ENCODE measurements around the gene EFHC1. TPM values are rescaled to one million over a fixed set of nuclear protein-coding genes. Genes with fewer than 3 reads are reported as not detected.

Gene EFHC1
- total RNA-seq, 1 donor from 2014 or later, result 33.8 TPM

DNA sequence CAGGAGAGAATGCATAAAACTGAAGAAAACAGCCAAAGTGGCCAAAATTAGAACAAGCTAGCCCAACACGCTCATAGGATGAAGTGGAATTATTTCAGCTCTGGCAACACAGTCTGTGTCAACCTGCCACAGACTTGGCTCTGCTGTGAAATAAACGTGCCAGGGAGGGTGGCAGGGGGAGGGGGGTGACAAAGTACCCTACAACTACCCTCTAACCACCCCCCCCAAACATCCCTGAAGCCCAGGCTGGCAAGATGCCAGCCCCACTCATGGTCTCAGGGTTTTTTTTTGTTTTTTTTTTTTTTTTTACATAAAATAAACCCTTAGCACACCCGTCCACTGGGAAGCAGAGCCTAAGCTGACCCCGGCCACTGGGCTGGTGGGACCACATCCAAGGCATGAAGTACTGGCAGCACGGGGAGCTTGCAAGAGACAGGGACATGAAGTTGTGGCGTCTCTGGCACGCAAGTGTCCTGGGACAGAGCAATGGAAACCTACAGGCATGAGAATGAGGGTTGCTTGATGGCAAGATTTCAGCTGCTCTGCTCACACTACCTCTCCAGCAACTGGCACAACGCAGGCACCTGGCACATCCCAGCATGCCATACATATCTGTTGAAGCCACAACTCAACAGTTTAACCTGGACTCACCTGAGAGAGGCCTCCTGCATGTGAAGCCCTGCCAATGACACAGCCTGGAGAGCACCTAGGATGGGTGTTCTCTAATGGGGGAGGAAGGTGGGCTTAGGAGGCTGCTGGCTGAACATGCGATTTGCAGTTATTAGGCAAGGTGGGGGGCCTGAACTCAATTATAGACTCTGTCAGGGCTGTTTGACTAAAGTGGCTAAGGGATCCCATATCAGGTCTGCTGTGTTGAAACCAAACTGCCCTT lies 80.3 kb downstream of the EFHC1 start:
- peak overlapping the region; percentile 74 for H3K27ac Mint-ChIP-seq (ENCODE audit: unreplicated experiment)
- no peak overlapping the region for H3K4me3 Mint-ChIP-seq (ENCODE audit: unreplicated experiment)
- H3K9me3 Mint-ChIP-seq (ENCODE audit: unreplicated experiment), result no peaks in the 10 kb centered on the region
- H3K27me3 Mint-ChIP-seq (ENCODE audit: unreplicated experiment), result no peaks in the 10 kb centered on the region
- TF ChIP-seq, protein P1, sequence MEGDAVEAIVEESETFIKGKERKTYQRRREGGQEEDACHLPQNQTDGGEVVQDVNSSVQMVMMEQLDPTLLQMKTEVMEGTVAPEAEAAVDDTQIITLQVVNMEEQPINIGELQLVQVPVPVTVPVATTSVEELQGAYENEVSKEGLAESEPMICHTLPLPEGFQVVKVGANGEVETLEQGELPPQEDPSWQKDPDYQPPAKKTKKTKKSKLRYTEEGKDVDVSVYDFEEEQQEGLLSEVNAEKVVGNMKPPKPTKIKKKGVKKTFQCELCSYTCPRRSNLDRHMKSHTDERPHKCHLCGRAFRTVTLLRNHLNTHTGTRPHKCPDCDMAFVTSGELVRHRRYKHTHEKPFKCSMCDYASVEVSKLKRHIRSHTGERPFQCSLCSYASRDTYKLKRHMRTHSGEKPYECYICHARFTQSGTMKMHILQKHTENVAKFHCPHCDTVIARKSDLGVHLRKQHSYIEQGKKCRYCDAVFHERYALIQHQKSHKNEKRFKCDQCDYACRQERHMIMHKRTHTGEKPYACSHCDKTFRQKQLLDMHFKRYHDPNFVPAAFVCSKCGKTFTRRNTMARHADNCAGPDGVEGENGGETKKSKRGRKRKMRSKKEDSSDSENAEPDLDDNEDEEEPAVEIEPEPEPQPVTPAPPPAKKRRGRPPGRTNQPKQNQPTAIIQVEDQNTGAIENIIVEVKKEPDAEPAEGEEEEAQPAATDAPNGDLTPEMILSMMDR (IDR thresholded peaks at IDR 0.05), result no peak
- peaks cover 59% of the 10 kb centered on the region for H3K4me1 Mint-ChIP-seq (ENCODE audit: unreplicated experiment)
- peaks cover 62% of the 10 kb centered on the region for H3K36me3 Mint-ChIP-seq (ENCODE audit: unreplicated experiment)
- DNase-seq (ENCODE audit: extremely low spot score, unreplicated experiment), result peak; percentile 75

DNA sequence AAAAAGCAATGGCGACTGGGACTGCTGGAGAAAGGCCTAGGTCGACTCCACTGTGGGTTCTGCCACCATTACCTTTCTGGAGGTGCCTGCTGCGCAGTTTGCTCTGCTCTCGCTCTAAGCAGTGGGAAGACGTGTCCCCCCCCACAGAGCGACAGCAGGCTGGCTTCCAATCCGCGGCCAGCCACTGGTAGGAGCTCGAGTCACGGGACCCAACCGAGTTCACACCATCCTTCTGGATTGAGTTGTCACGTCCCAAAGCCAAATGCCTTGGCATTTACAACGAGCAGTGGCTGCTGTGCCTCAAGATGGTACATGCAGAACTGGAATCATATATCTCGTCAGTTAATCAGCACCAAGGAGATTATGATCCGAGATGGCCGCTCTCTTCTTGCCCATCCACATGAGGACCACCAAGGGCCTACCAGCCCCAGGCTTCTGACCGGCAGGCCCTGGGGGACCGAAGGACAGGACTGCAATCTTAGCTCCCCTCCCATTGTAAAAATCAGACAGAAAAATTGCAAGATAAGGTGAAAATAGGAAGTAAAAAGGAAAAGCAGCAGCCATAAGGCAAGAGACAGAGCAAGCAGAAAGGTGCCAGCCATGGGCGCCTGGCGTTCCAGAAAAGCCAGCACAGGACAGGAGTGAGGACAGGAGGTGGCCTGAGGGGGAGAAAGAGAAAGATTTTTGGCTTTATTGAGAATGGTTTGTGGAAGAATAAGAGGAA lies 82.3 kb downstream of the EFHC1 start:
- H3K27me3 Mint-ChIP-seq (ENCODE audit: unreplicated experiment), result no peaks in the 10 kb centered on the region
- no peak for DNase-seq (ENCODE audit: extremely low spot score, unreplicated experiment)
- TF ChIP-seq, protein P1 (IDR thresholded peaks at IDR 0.05), result no peak
- peak overlapping the region; percentile 99 for H3K27ac Mint-ChIP-seq (ENCODE audit: unreplicated experiment)
- no peaks in the 10 kb centered on the region for H3K9me3 Mint-ChIP-seq (ENCODE audit: unreplicated experiment)
- H3K4me1 Mint-ChIP-seq (ENCODE audit: unreplicated experiment), result peaks cover 63% of the 10 kb centered on the region
- H3K4me3 Mint-ChIP-seq (ENCODE audit: unreplicated experiment), result no peak overlapping the region
- H3K36me3 Mint-ChIP-seq (ENCODE audit: unreplicated experiment), result peaks cover 57% of the 10 kb centered on the region

- no peaks in the 10 kb centered on the region for H3K27me3 Mint-ChIP-seq (ENCODE audit: unreplicated experiment)
- no peak overlapping the region for H3K4me3 Mint-ChIP-seq (ENCODE audit: unreplicated experiment)
- no peaks in the 10 kb centered on the region for H3K9me3 Mint-ChIP-seq (ENCODE audit: unreplicated experiment)
- peak overlapping the region; percentile 99 for H3K27ac Mint-ChIP-seq (ENCODE audit: unreplicated experiment)
- DNase-seq (ENCODE audit: extremely low spot score, unreplicated experiment), result no peak
- peaks cover 59% of the 10 kb centered on the region for H3K36me3 Mint-ChIP-seq (ENCODE audit: unreplicated experiment)
- peaks cover 66% of the 10 kb centered on the region for H3K4me1 Mint-ChIP-seq (ENCODE audit: unreplicated experiment)
- TF ChIP-seq, protein P1 (IDR thresholded peaks at IDR 0.05), result peak; percentile 28
Observed at GRCh38 chr6:52503323-52503747, 83.2 kb downstream of the EFHC1 start.

- Mint-ChIP-seq H3K4me3 (ENCODE audit: unreplicated experiment) (peak overlapping the region; percentile 16), H3K36me3 (ENCODE audit: unreplicated experiment) (peaks cover 65% of the 10 kb centered on the region), H3K27ac (ENCODE audit: unreplicated experiment) (peak overlapping the region; percentile 99), H3K9me3 (ENCODE audit: unreplicated experiment) (no peaks in the 10 kb centered on the region), H3K4me1 (ENCODE audit: unreplicated experiment) (peaks cover 67% of the 10 kb centered on the region), H3K27me3 (ENCODE audit: unreplicated experiment) (no peaks in the 10 kb centered on the region)
- TF ChIP-seq, protein P1 (IDR thresholded peaks at IDR 0.05), result no peak
- peak; percentile 96 for DNase-seq (ENCODE audit: extremely low spot score, unreplicated experiment)
Observed at GRCh38 chr6:52503851-52504781, 84.0 kb downstream of the EFHC1 start.

Data from osteocyte (in vitro differentiated cells).